GM18502 (cell line): ENCODE measurements around the gene MFSD11.
"Not testable (repeated sequence)": the region's sequence is repeated elsewhere in the genome, so short reads cannot be mapped to it uniquely, and the experiment has no call there.

ENCODE experiments used
- ATAC-seq: cut with Tn5 transposase; IDR thresholded peaks from one replicate; pipeline ENCODE4 v1.9.1; 2021; ENCODE audit warnings: mild to moderate bottlenecking; ENCODE audit not compliant: unreplicated experiment, poor library complexity

The MFSD11 gene

GRCh38 chr17:76742958-76743357, 5.0 kb downstream of the MFSD11 start:
- ATAC-seq: no peak

GRCh38 chr17:76744747-76745146, 6.8 kb downstream of the MFSD11 start:
- ATAC-seq: no peak

- ATAC-seq: not testable (repeated sequence)
These were observed 7.9 kb downstream of the MFSD11 start for GRCh38 chr17:76745785-76746184.

- no peak for ATAC-seq
These were observed 9.9 kb downstream of the MFSD11 start for GRCh38 chr17:76747716-76748363.

- no peak for ATAC-seq
These were observed 10.7 kb downstream of the MFSD11 start for GRCh38 chr17:76748657-76749056.

GRCh38 chr17:76751416-76751993, 13.6 kb downstream of the MFSD11 start:
- ATAC-seq: no peak

- ATAC-seq: no peak
These were observed 14.1 kb downstream of the MFSD11 start for GRCh38 chr17:76752006-76752405.

GRCh38 chr17:76753061-76753961, 15.4 kb downstream of the MFSD11 start:
- no peak for ATAC-seq

- no peak for ATAC-seq
These were observed 17.4 kb downstream of the MFSD11 start for GRCh38 chr17:76755285-76755684.

GRCh38 chr17:76757256-76757655, 19.3 kb downstream of the MFSD11 start:
- no peak for ATAC-seq

- ATAC-seq: no peak
These were observed 20.7 kb downstream of the MFSD11 start for GRCh38 chr17:76758570-76758969.

- ATAC-seq: no peak
These were observed 35.1 kb downstream of the MFSD11 start for GRCh38 chr17:76772842-76773525.

- no peak for ATAC-seq
These were observed 37.2 kb downstream of the MFSD11 start for GRCh38 chr17:76775021-76775600.

- no peak for ATAC-seq
These were observed 43.4 kb downstream of the MFSD11 start for GRCh38 chr17:76781056-76781982.

GRCh38 chr17:76783146-76783545, 45.2 kb downstream of the MFSD11 start:
- ATAC-seq: no peak

- no peak for ATAC-seq
These were observed 47.0 kb downstream of the MFSD11 start for GRCh38 chr17:76784926-76785325.

GRCh38 chr17:76787866-76788265, 49.9 kb downstream of the MFSD11 start:
- ATAC-seq: not testable (repeated sequence)

- ATAC-seq: no peak
These were observed 51.4 kb downstream of the MFSD11 start for GRCh38 chr17:76789235-76789788.
